ENCODE data around the gene SPTBN1.
"Not testable (repeated sequence)": the region's sequence is repeated elsewhere in the genome, so short reads cannot be mapped to it uniquely, and the experiment has no call there.

SPTBN1 gene

DNA sequence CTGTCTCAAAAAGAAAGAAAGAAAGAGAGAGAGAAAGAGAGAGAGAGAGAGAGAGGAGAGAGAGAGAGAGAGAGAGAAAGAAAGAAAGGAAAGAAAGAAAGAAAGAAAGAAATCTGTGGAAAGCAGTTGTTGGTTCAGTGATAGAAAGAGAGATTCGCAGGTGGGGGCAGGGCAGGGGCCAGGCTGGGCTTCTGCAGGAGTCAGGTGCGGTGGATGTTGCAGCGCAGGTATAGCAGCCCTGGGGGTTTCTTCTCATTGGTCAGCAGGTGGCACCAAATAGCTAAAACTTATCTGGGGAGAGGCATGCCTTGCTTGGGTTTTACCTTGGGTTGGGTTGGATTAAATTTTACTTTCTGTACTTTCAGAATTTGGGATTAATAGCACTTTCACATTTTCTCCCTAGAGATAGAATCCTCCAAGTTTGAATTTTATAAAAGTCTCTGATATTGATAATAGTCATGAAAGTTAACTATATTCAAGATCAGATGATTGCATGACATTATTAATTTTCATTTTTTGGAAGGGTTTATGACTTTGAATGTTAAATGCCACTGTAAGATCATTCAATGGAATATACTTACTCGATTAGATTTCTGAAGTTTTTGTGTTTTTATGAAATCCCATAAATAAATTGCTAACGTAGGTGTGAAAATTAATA is 66.6 kb downstream of the SPTBN1 start:
- DNase-seq (ENCODE audit: low read depth, low spot score) = no peak
- no peak overlapping the region for H3K27ac ChIP-seq

GRCh38 chr2:54523324-54523959 is 67.3 kb downstream of the SPTBN1 start:
- no peak for DNase-seq (ENCODE audit: low read depth, low spot score)
- no peak overlapping the region for H3K27ac ChIP-seq

DNA sequence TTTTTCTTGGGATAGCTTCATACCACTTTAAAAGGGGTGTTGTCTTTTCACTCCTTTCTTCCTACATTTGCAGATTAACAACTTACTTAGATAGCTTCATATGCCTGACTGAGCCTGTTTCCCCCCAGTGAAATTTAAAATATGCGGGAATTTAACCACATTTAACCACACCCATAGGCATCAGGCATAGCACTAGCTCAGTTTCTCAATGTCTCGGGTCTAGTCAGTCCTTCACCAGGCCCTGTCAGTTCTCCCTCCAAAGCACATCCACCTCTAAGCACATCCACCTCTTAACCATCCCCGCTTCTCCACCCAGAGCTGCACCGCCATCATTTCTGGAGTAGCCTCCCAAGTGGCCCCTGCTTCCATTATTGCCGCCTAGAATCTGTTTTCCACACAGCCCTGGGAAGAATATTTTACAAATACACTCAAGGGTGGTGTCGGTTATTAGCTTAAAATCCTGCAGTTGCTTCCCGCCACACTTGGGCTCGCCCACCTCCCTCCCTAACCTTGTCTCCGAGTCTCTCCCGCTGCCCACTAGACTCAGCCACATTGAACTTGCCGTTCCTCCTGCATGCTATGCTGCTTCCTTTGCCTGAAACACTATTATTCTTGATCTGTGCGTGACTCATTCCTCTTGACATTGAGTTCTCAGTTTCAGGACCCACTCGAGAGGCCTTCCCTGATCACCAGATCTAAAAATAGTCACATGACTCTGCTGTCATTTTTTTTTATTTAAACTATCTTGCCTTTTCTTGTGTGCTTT is 68.3 kb downstream of the SPTBN1 start:
- no peak overlapping the region for H3K27ac ChIP-seq
- DNase-seq (ENCODE audit: low read depth, low spot score) = no peak

- no peak for DNase-seq (ENCODE audit: low read depth, low spot score)
- no peak overlapping the region for H3K27ac ChIP-seq
Measured at GRCh38 chr2:54525321-54525720, 69.2 kb downstream of the SPTBN1 start.

DNA sequence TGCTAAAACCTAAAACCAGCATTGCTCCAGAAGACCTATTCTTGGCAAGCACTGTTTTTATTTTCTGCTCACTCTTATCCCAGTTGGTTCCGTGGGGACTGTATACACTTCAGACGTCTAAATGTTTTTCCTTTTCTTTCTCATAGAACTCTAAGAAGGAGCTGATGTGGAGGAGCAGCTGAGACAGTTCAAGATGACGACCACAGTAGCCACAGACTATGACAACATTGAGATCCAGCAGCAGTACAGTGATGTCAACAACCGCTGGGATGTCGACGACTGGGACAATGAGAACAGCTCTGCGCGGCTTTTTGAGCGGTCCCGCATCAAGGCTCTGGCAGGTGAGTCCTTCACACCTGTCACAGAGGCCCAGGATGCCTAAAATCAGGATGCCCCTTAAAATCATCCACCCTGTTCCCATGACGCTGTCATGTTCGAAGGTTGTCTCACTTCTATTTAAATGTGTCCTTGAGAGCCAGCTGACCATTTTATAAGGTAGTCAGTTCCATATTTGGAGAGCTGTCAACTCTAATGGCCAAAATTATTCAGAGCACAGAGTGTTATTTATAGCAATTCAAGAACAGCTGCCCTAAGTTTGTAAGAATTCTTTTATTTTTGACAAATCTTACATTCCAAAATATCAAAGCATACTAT is 70.2 kb downstream of the SPTBN1 start:
- H3K27ac ChIP-seq = no peak overlapping the region
- DNase-seq (ENCODE audit: low read depth, low spot score) = no peak

DNA sequence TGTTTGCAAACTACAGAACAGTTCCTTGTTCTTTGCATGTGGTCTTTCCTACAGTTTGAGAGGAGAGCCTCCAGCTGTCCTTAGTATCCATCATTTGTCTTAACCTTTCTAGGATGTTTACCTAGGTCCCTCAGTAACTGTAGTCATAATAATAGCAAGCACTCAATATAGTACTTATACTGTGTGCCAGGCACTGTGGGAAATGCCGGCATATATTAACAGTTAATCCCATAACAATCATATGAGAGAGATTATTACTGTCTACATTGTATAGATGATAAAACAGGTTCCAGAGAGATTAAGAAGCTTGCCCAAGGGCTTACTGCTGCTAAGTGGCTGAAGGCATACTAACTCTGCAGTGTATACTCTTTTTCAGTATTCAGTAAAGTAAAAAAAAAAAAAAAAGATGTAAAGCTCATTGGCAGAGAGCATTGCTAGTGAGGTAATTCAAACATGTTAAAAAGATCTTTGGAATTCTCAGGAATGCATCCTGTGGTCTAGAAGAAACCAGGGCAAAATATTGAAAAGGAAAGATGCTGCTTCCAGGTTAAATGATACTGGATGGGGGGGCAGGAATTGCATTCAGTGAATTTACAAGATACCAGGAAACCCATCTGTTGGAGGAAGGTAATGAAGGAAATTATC is 72.3 kb downstream of the SPTBN1 start:
- H3K27ac ChIP-seq = no peak overlapping the region
- no peak for DNase-seq (ENCODE audit: low read depth, low spot score)

GRCh38 chr2:54529518-54529917 is 73.4 kb downstream of the SPTBN1 start:
- DNase-seq (ENCODE audit: low read depth, low spot score); H3K27ac ChIP-seq: not testable (repeated sequence)

GRCh38 chr2:54529935-54530334 is 73.8 kb downstream of the SPTBN1 start:
- no peak overlapping the region for H3K27ac ChIP-seq
- DNase-seq (ENCODE audit: low read depth, low spot score) = no peak

DNA sequence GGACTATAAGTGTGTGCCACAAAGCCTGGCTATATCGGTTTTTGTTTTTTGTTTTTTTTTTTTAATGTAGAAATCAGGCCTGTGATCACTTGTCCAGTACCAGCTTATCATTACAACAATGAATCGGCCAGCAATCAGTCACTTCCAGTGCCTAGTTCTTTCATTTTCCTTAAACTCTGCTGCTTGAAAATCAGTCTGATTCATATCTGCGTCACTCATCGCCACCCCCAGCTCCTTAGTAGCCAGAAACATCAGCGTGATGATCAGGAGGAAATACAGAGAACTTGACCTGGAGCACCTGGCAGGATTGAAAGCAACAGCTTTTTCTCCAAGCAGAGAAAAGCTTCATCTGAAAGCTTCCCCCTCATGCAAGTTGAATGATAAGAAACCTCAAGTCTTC is 75.4 kb downstream of the SPTBN1 start:
- peak overlapping the region; percentile 93 for H3K27ac ChIP-seq
- peak; percentile 93 for DNase-seq (ENCODE audit: low read depth, low spot score)

GRCh38 chr2:54534221-54534620 is 78.1 kb downstream of the SPTBN1 start:
- peak overlapping the region; percentile 93 for H3K27ac ChIP-seq
- DNase-seq (ENCODE audit: low read depth, low spot score) = no peak

DNA sequence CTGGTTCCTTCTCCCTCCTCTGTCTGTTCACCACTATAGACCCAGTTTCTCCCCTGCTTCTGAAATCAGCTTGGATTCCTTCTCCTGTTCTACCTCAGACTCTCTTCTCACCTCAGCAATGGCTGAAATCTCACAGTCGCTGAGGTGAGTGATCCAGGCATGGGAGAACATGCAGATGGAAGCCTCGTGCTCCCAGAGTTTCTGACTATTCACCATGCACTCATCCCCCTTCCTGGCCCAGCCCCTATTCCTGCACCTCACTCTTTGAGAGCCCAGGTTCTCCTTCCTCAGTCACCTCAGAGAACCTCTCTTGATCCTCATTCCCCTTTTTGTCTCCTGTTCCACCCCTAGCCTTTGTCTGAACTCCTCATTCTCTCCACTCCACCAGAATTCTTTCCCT is 78.5 kb downstream of the SPTBN1 start:
- peak overlapping the region; percentile 93 for H3K27ac ChIP-seq
- DNase-seq (ENCODE audit: low read depth, low spot score) = no peak

DNA sequence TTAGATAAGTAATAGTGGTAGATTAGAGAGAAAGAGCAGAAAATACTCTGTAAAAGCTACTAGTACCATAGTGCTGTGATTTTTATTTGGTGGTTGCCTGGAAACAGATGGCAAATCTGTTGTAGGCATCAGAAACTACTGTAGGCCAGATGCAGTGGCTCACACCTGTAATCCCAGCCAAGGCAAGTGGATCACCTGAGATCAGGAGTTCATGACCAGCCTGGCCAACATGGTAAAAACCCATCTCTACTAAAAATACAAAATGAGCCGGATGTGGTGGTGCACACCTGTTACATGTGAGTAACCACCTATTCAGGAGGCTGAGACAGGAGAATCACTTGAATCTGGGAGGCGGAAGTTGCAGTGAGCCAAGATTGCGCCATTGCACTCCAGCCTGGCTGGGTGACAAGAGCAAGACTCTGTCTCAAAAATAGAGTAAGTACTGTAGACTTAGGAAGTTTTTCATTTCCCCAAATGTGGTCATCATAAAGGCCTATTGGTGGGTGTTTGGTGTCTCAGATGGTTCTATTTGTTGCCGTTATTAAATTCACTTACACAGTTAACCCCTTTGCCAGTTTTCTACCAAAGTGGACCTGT is 79.6 kb downstream of the SPTBN1 start:
- DNase-seq (ENCODE audit: low read depth, low spot score) = no peak
- H3K27ac ChIP-seq = peak overlapping the region; percentile 93

DNA sequence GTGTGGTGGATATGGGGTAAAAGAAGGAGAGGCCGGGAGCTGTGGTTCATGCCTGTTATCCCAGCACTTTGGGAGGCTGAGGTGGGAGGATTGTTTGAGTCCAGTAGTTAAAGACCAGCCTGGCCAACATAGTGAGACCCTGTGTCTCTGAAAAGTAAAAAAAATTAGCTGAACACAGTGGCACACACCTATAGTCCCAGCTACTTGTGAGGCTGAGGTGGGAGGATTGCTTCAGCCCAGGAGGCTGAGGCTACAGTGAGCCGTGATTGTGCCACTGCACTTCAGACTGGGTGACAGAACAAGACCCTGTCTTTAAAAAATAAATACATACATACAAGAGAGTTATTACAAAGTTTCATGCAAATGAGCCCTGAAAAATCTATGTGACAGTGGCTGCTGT is 80.6 kb downstream of the SPTBN1 start:
- no peak for DNase-seq (ENCODE audit: low read depth, low spot score)
- no peak overlapping the region for H3K27ac ChIP-seq

DNA sequence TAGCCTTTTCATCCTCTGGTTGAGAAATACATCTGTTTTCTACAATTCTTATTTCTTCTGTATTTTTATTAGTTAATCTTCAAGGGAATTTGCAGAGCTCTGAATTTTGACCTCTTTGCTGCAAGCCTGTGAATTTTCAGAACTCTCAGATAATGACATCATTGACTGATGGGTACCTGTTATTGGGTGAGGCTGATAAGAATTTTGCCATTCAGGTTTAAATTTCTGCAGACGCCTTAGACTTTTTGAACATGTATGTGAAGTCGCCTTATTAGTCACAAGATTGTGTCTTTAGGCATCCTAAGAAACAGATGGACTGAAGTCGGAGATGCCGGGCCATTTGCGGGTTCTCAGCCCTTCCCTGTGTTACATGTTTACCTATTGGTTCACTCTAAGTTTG is 82.4 kb downstream of the SPTBN1 start:
- no peak for DNase-seq (ENCODE audit: low read depth, low spot score)
- peak overlapping the region; percentile 5 for H3K27ac ChIP-seq

- H3K27ac ChIP-seq = peak overlapping the region; percentile 21
- DNase-seq (ENCODE audit: low read depth, low spot score) = no peak
Measured at GRCh38 chr2:54539683-54540082, 83.6 kb downstream of the SPTBN1 start.

- DNase-seq (ENCODE audit: low read depth, low spot score) = no peak
- H3K27ac ChIP-seq = peak overlapping the region; percentile 21
Measured at GRCh38 chr2:54540194-54540593, 84.1 kb downstream of the SPTBN1 start.

- H3K27ac ChIP-seq = no peak overlapping the region
- no peak for DNase-seq (ENCODE audit: low read depth, low spot score)
Measured at GRCh38 chr2:54541995-54542394, 85.9 kb downstream of the SPTBN1 start.

DNA sequence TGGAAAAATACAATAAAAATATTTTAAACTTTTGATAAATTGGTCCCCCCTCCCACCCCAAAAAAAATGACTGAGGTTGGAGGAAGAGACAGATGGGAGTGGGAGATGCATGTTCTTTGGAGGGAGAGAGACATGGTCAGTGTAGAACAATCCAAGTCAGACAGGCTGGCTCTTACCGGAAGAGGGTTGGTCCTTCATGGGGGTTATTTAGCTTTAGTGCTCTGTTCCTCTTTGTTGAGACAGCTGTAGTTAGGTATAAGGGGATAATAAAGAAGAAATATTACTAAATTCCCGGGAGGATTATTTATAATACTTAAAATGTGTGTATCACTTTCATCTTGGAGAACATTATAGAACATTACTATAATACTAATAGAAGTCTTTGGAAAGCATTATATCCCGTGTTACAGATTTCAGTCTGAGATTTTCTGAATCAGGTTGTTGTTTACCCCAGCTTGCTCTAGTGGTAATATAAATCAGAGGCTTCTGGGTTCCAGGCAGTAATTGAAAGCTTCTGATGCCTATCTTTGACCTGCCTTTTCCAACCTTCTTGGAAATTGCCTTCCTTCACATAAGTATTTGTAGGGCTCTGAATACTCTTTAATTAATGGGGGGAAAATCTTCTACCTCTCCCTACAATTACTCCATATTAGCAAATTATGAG is 87.7 kb downstream of the SPTBN1 start:
- no peak for DNase-seq (ENCODE audit: low read depth, low spot score)
- H3K27ac ChIP-seq = peak overlapping the region; percentile 91

DNA sequence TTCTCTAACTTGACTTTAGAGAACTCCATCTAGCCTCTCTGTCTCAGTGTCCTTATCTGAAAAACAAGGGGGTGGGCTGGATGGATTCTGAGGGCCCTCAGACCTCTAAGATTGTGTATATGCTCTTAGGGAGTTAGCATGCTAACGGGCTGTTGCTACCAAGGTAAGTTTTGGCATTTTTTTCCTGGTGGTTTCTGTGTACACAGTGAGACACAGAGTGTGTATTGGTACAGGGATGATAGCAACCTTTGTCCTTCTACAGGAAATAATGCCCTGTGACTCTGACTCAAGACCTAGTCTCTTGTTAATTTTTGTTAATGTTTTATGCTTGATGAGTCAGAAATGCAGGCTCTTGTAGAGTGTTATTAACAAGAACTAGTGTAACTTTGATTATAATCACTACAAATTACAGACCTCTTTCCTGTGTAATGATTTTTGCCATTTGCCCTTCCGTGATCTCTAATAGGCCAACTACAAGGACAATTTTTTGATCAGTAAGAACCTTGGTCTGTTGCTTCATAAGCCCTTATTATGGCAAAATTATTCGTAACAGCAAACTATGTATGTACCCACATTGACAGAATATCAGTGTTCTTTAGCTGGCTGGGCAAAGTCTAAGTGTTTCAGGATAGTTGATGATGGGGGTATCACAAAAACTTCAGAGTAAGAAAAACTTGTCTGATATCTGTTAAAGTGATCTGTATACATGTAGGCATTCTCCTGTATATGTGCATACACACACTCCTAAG is 89.7 kb downstream of the SPTBN1 start:
- peak; percentile 99 for DNase-seq (ENCODE audit: low read depth, low spot score)
- H3K27ac ChIP-seq = peak overlapping the region; percentile 91
